GM18505 (cell line): ENCODE data around the gene ADAMTS17.

Experiments
- ATAC-seq: cut with Tn5 transposase; IDR thresholded peaks from one replicate; pipeline ENCODE4 v1.9.1; 2021; ENCODE audit not compliant: unreplicated experiment
- POLR2A ChIP-seq: IDR thresholded peaks from 4 replicates; pipeline ENCODE4 v1.6.1; 2011; ENCODE audit warnings: borderline replicate concordance; ENCODE audit not compliant: insufficient read depth, insufficient read length; ENCODE audit errors: extremely low read depth

ADAMTS17 gene

GRCh38 chr15:100199711-100200286 lies 142.0 kb downstream of the ADAMTS17 start:
- no peak for ATAC-seq
- TF ChIP-seq POLR2A: no peak

GRCh38 chr15:100198442-100198841 lies 143.3 kb downstream of the ADAMTS17 start:
- TF ChIP-seq POLR2A: no peak
- no peak for ATAC-seq

DNA sequence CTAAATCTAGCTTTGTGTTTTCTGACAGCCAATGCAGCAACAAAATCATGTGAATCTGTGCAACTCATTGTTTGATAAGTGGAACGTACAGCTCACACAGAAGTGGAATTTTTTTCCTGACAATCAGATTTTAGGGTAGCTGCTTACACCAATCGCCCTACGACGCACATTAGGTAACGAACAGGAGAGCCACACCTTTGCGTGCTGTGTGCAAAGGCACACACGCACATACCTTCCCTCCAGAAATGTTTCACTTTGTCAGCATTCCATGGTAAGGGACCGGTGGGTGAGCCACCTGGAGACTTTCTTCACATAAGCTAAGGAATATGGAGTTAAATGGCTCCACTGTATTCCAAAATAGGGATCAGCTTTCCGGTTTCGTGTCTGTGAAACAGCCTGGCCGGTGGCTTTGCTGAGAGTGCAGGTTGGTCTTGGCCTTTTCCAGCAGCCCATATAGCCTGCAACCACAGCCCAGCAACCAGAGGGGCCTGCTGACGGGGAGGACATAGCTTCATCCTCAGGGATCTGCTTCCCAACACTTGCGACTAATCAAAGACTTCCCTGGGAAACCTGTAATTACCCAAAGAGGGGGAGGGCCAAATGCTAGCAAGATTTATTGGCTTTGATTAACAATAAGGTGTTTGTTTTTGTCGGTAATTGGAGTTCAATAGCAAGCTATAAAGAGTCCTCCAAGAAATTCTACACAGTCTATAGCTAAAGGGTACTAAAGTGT lies 145.3 kb downstream of the ADAMTS17 start:
- no peak for ATAC-seq
- TF ChIP-seq POLR2A: no peak

- no peak for TF ChIP-seq POLR2A
- ATAC-seq: no peak
Observed at GRCh38 chr15:100194996-100195395, 146.8 kb downstream of the ADAMTS17 start.

DNA sequence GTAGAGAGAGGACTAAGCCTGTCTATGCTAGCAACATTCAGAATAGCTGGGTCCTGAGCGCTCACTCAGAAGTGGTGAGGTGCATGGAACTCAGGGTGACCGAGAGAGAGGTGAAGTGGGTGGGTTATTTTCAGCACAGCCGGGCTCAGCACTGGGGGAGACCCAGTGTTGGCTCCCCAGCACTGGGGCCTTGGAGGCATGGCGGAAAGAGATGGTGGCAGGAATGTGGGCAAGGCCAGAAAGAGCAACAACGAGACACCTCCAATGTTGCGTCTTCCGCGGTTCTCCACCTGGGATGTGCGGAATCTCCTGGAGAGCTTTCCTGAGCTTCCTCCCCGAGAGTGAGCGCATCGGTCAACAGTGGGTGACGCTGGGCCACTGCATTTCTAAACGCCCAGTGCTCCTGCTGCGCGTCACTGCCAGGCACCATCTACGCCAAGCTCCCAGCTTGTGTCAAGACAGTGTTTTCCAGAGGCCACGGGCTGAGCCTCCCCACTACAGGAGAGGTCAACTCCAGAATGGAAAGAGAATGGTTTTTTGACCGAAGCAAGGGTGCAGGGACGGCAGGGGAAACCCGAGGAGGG lies 148.4 kb downstream of the ADAMTS17 start:
- TF ChIP-seq POLR2A: no peak
- no peak for ATAC-seq

DNA sequence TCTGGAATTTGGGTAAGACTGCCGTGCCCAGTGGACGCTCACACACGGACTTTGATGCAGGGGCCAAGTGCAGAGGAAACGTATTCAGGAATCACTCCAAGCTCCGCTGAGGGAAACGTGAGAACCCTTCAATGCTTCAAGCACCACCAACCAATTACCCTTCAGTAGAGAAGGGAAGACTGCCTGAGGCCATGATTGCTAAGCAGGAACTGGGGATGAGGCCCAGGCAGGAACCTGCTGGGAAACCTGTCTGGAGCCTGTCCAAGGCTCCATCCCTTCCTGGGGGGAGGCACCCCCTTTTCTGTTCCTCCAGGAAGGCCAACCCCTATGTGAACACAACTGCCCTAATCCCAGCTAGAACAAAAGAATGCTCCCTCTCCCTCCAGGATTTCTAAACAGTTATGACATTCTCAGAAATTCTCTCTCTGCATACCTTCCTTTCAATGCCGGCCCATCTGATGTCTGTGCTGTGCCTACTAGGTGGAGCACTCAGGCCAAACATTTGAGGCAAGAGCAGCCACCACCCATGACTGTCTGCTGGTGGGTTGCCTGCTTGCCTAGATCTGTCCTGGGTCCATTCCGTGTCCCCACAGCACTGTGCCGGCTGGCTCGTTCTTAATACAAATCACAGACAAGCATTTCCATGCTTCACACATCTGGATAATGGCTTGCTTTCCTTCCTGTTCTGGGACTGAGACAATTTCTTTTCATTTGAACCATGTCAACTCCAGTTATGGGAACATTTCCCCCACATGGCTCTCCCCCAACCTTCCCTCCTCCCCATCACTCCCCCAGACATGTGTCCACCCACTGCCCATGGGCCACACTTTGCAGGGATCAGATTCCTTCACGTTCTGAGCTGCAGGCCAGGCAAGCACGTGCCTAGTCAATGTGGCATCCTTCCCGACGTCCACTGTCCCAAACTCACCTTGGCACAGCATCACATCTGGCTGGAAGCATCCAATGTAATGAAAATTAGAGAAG lies 149.4 kb downstream of the ADAMTS17 start:
- no peak for ATAC-seq
- no peak for TF ChIP-seq POLR2A

DNA sequence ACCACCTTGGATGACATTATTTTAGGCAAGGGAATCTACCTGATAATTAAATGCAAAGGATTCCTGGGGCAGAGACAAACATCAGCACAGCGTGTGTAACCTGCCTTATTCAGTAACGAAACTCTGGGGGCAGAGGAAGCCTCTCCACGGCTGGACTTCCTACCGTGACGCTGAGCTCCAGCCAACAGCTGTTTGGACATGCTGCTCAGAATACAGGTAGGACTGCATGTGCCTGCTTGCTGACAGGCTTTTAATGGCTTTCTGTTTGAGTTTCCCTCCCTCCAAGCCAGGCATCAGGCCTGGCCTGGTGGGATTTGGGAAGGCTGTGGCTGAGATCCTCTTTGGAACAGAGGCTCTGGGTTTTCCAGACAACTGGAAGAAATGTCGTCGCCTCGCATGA lies 150.6 kb downstream of the ADAMTS17 start:
- no peak for TF ChIP-seq POLR2A

DNA sequence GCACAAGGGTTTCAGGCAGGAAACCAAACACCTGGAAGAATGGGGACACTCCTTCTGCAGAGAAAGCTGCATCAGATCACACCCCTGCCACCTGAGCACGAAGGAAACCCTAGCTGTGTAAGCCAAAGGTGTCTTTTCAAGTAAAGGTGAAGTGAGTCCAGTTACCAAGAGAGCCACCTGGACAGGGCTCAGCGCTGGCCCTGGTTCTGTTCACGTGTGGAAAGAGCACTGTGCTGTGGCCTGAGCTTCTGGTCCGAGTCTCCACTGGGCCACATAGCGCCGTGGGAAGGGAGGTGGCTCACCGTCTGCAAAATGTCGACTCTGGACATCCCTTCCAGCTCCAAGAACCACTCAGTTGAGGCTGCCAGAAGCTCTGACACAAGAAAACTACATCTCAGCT lies 151.1 kb downstream of the ADAMTS17 start:
- no peak for ATAC-seq
- no peak for TF ChIP-seq POLR2A

More for the DNA sequence above, 150.6 kb downstream of the ADAMTS17 start:
- peak; percentile 58 for ATAC-seq

- ATAC-seq: no peak
Observed at GRCh38 chr15:100189849-100190248, 151.9 kb downstream of the ADAMTS17 start.

GRCh38 chr15:100189319-100189718 lies 152.5 kb downstream of the ADAMTS17 start:
- no peak for ATAC-seq

More at GRCh38 chr15:100189849-100190248, 151.9 kb downstream of the ADAMTS17 start:
- no peak for TF ChIP-seq POLR2A

DNA sequence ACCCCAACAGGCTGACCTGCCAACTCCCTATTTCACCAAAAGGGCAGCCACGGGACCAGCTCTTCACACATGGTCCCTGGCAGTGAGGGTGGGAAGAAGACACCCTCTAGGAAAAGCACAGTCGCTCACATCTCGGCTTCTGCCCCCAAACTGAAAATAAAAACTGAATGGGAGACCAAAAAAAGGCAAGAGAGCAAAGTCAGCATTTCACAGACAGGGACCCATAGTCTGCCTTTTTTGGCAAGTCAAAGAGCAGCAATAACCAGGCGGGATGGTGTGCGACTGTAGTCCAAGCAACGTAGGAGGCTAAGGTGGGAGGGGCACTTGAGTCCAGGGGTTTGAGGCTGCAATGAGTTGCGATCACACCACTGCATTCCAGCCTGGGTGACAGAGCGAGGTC lies 154.1 kb downstream of the ADAMTS17 start:
- TF ChIP-seq POLR2A: no peak
- ATAC-seq: no peak

More at GRCh38 chr15:100189319-100189718, 152.5 kb downstream of the ADAMTS17 start:
- no peak for TF ChIP-seq POLR2A

GRCh38 chr15:100186960-100187359 lies 154.8 kb downstream of the ADAMTS17 start:
- ATAC-seq: no peak
- TF ChIP-seq POLR2A: no peak

DNA sequence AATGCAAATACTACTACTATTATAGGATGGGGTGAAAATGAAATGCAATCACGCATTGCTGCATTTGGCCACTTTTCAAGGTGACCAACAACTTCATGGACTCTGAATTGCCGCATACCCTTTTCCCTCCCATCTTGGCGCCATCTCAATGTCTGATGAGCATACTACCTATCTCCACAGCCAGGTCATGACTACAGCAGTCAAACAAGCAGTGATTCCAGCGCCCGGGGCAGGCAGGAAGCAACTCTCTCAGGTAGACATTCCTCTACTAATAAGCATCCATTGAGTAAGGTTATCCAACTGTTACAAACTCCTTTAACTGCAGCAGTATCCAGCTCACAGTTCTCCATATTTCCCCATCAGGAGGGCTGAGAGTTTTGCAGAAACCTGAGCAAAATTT lies 155.4 kb downstream of the ADAMTS17 start:
- ATAC-seq: no peak
- TF ChIP-seq POLR2A: no peak
